Measurements from ENCODE around the gene EFNA2.

EFNA2 gene

GRCh38 chr19:1255186-1256161 is 30.2 kb upstream of the EFNA2 start:
- no peak for TF ChIP-seq CTCF (IDR thresholded peaks at IDR 0.05; ENCODE audit: extremely low read depth, missing control alignments)
- DNase-seq (ENCODE audit: low spot score) = no peak

DNA sequence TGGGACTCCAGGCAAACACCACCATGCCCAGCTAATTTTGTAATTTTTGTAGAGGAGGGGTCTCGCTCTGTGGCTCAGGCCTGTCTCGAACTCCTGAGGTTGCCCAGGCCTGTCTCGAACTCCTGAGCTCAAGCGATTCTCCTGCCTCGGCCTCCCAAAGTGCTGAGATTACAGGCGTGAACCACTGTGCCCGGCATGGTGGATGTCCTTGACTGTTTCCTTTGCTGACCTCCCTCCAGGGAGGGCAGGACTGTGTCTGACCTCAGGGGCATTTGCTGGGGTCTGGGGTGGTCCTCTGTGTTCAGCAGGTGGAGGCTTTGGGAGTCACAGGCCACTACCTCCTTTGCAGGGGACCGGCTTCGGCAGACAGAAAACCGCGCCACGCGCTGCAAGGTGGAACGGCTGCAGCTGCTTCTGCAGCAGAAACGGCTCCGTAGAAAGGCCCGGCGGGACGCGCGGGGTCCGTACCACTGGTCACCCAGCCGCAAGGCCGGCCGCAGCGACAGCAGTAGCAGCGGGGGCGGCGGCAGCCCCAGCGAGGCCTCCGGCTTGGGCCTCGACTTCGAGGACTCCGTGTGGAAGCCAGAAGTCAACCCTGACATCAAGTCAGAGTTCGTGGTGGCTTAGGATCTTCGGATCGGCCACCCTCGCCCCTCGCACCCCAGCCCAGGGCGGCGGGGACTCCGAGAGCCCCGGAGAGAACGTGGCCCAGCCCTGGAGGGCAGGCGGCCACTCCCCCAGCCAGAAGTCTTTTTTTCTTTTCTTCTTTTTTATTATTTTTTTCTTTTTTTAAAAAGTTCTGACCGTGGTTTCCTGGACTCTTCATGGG is 28.8 kb upstream of the EFNA2 start:
- TF ChIP-seq CTCF (IDR thresholded peaks at IDR 0.05; ENCODE audit: extremely low read depth, missing control alignments) = no peak
- no peak for DNase-seq (ENCODE audit: low spot score)

- TF ChIP-seq CTCF (IDR thresholded peaks at IDR 0.05; ENCODE audit: extremely low read depth, missing control alignments) = no peak
- DNase-seq (ENCODE audit: low spot score) = no peak
Observed at GRCh38 chr19:1257475-1258162, 28.1 kb upstream of the EFNA2 start.

- no peak for DNase-seq (ENCODE audit: low spot score)
- no peak for TF ChIP-seq CTCF (IDR thresholded peaks at IDR 0.05; ENCODE audit: extremely low read depth, missing control alignments)
Observed at GRCh38 chr19:1258163-1258492, 27.5 kb upstream of the EFNA2 start.

DNA sequence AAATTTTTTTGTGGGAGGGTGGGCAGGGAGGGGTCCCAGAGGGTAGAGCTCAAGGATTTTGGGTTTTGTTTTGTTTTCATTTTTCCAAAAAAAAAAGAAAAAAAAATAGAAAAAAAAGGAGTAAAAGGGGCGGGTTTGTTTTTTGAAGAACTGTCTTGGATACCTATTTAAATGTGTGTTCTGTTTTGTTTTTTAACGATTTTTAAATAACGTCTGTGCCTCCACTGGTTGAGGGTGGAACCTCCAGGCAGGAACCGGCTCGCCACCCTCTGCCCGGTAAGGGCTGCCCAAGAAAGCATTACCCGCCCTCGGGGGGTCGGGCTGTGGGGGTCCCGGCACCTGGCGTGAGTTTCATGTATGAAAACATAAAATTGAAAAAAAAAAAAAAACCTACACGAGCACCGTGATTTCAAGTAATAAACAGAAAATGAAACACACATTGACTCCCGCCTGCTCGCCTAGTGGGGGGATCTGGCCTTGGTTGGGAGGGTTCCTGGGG is 26.9 kb upstream of the EFNA2 start:
- TF ChIP-seq CTCF (IDR thresholded peaks at IDR 0.05; ENCODE audit: extremely low read depth, missing control alignments) = no peak
- no peak for DNase-seq (ENCODE audit: low spot score)

GRCh38 chr19:1259206-1259875 is 26.3 kb upstream of the EFNA2 start:
- no peak for TF ChIP-seq CTCF (IDR thresholded peaks at IDR 0.05; ENCODE audit: extremely low read depth, missing control alignments)
- peak; percentile 77 for DNase-seq (ENCODE audit: low spot score)
